ENCODE data around the gene CAPSL.

GRCh38 chr5:35876454-35876853 is 62.0 kb downstream of the CAPSL start:
- no peak for TF ChIP-seq CTCF (IDR thresholded peaks at IDR 0.05)
- TF ChIP-seq EP300 (IDR thresholded peaks at IDR 0.05), result no peak

Data from stomach (tissue), 4 donors.